Measurements from ENCODE around the gene KCNS1.

KCNS1 gene

GRCh38 chr20:45111799-45112471 is 11.0 kb upstream of the KCNS1 start:
- DNase-seq = peak; percentile 24
- in situ Hi-C loops (cut with HindIII; ENCODE audit: low pct_ligation_motif_present, low pct_unique_long_range_greater_than_20kb, low sequenced_read_pairs) = no loop called here

- DNase-seq = no peak
- in situ Hi-C loops (cut with HindIII; ENCODE audit: low pct_ligation_motif_present, low pct_unique_long_range_greater_than_20kb, low sequenced_read_pairs) = no loop called here
These were observed 10.4 kb upstream of the KCNS1 start for GRCh38 chr20:45111285-45111684.

GRCh38 chr20:45110301-45110700 is 9.4 kb upstream of the KCNS1 start:
- no peak for DNase-seq
- in situ Hi-C loops (cut with HindIII; ENCODE audit: low pct_ligation_motif_present, low pct_unique_long_range_greater_than_20kb, low sequenced_read_pairs) = no loop called here

- no peak for DNase-seq
- in situ Hi-C loops (cut with HindIII; ENCODE audit: low pct_ligation_motif_present, low pct_unique_long_range_greater_than_20kb, low sequenced_read_pairs) = no loop called here
These were observed 8.7 kb upstream of the KCNS1 start for GRCh38 chr20:45109634-45110033.

- in situ Hi-C loops (cut with HindIII; ENCODE audit: low pct_ligation_motif_present, low pct_unique_long_range_greater_than_20kb, low sequenced_read_pairs) = no loop called here
- peak; percentile 57 for DNase-seq
These were observed 4.4 kb upstream of the KCNS1 start for GRCh38 chr20:45105317-45105716.

GRCh38 chr20:45104786-45105185 is 3.9 kb upstream of the KCNS1 start:
- in situ Hi-C loops (cut with HindIII; ENCODE audit: low pct_ligation_motif_present, low pct_unique_long_range_greater_than_20kb, low sequenced_read_pairs) = no loop called here
- peak; percentile 88 for DNase-seq

- no peak for DNase-seq
- in situ Hi-C loops (cut with HindIII; ENCODE audit: low pct_ligation_motif_present, low pct_unique_long_range_greater_than_20kb, low sequenced_read_pairs) = no loop called here
These were observed 2.1 kb upstream of the KCNS1 start for GRCh38 chr20:45103072-45103471.

- in situ Hi-C loops (cut with HindIII; ENCODE audit: low pct_ligation_motif_present, low pct_unique_long_range_greater_than_20kb, low sequenced_read_pairs) = no loop called here
- DNase-seq = no peak
These were observed 465 bp upstream of the KCNS1 start for GRCh38 chr20:45101333-45101850.

- in situ Hi-C loops (cut with HindIII; ENCODE audit: low pct_ligation_motif_present, low pct_unique_long_range_greater_than_20kb, low sequenced_read_pairs) = no loop called here
These were observed 2.7 kb downstream of the KCNS1 start for GRCh38 chr20:45098103-45098773.

GRCh38 chr20:45097485-45098102 is 3.3 kb downstream of the KCNS1 start:
- DNase-seq = no peak
- in situ Hi-C loops (cut with HindIII; ENCODE audit: low pct_ligation_motif_present, low pct_unique_long_range_greater_than_20kb, low sequenced_read_pairs) = no loop called here

More at GRCh38 chr20:45098103-45098773, 2.7 kb downstream of the KCNS1 start:
- no peak for DNase-seq

GRCh38 chr20:45096781-45097180 is 4.1 kb downstream of the KCNS1 start:
- in situ Hi-C loops (cut with HindIII; ENCODE audit: low pct_ligation_motif_present, low pct_unique_long_range_greater_than_20kb, low sequenced_read_pairs) = no loop called here
- no peak for DNase-seq

GRCh38 chr20:45095805-45096238 is 5.1 kb downstream of the KCNS1 start:
- in situ Hi-C loops (cut with HindIII; ENCODE audit: low pct_ligation_motif_present, low pct_unique_long_range_greater_than_20kb, low sequenced_read_pairs) = no loop called here
- peak; percentile 56 for DNase-seq

GRCh38 chr20:45094864-45095574 is 5.9 kb downstream of the KCNS1 start:
- in situ Hi-C loops (cut with HindIII; ENCODE audit: low pct_ligation_motif_present, low pct_unique_long_range_greater_than_20kb, low sequenced_read_pairs) = no loop called here
- DNase-seq = no peak

GRCh38 chr20:45094201-45094600 is 6.7 kb downstream of the KCNS1 start:
- in situ Hi-C loops (cut with HindIII; ENCODE audit: low pct_ligation_motif_present, low pct_unique_long_range_greater_than_20kb, low sequenced_read_pairs) = no loop called here
- DNase-seq = no peak

- in situ Hi-C loops (cut with HindIII; ENCODE audit: low pct_ligation_motif_present, low pct_unique_long_range_greater_than_20kb, low sequenced_read_pairs) = no loop called here
- no peak for DNase-seq
These were observed 8.0 kb downstream of the KCNS1 start for GRCh38 chr20:45092898-45093297.

- in situ Hi-C loops (cut with HindIII; ENCODE audit: low pct_ligation_motif_present, low pct_unique_long_range_greater_than_20kb, low sequenced_read_pairs) = no loop called here
- no peak for DNase-seq
These were observed 9.6 kb downstream of the KCNS1 start for GRCh38 chr20:45091366-45091765.

- in situ Hi-C loops (cut with HindIII; ENCODE audit: low pct_ligation_motif_present, low pct_unique_long_range_greater_than_20kb, low sequenced_read_pairs) = no loop called here
- no peak for DNase-seq
These were observed 10.4 kb downstream of the KCNS1 start for GRCh38 chr20:45090481-45090880.

- in situ Hi-C loops (cut with HindIII; ENCODE audit: low pct_ligation_motif_present, low pct_unique_long_range_greater_than_20kb, low sequenced_read_pairs) = no loop called here
These were observed 12.7 kb downstream of the KCNS1 start for GRCh38 chr20:45088247-45088646.

GRCh38 chr20:45087814-45088213 is 13.1 kb downstream of the KCNS1 start:
- in situ Hi-C loops (cut with HindIII; ENCODE audit: low pct_ligation_motif_present, low pct_unique_long_range_greater_than_20kb, low sequenced_read_pairs) = no loop called here
- DNase-seq = no peak

More at GRCh38 chr20:45088247-45088646, 12.7 kb downstream of the KCNS1 start:
- no peak for DNase-seq
